Measurements from ENCODE around the gene FAM174B.

DNA sequence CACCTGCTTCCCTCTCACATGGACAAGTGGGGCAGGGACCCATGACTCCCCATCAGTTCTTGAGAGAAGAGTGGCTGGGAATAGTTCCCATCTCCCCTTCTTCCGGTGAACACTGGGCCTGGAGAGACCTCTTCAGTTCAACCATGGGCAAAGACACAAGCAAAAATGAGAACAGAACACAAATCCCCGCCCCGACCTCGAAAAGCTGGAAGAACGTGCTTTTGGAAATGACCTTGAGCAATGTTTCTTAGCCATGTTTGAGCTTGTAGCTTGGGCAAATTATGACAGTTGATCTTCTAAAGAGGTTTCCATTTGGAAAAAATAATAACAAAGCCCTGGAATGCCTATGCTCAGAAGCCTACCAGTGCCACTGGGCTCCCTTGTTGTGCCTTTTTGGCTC, 59.0 kb downstream of the FAM174B start:
- TF ChIP-seq CTCF (IDR thresholded peaks at IDR 0.05; ENCODE audit: poor library complexity, severe bottlenecking) (no peak), TAF1 (IDR thresholded peaks at IDR 0.05; ENCODE audit: low read depth) (no peak), EP300 (conservative IDR thresholded peaks at IDR 0.05; ENCODE audit: poor library complexity, severe bottlenecking) (no peak), SMC3 (conservative IDR thresholded peaks at IDR 0.05; ENCODE audit: poor library complexity) (no peak), REST (IDR thresholded peaks at IDR 0.05; ENCODE audit: borderline replicate concordance) (no peak), POLR2AphosphoS5 (IDR thresholded peaks at IDR 0.05) (no peak), EZH2 (IDR thresholded peaks at IDR 0.05; ENCODE audit: borderline replicate concordance, insufficient read depth, low read length, poor library complexity, severe bottlenecking) (no peak), MXI1 (conservative IDR thresholded peaks at IDR 0.05; ENCODE audit: poor library complexity, severe bottlenecking) (no peak)
